HG03196 (cell line): Measurements from ENCODE around the gene NTN5.
"Not testable (repeated sequence)": the region's sequence is repeated elsewhere in the genome, so short reads cannot be mapped to it uniquely, and the experiment has no call there.

Source experiments
- ATAC-seq: cut with Tn5 transposase; IDR thresholded peaks from one replicate; pipeline ENCODE4 v1.9.1; 2021; ENCODE audit not compliant: unreplicated experiment

NTN5 gene

GRCh38 chr19:48669903-48670668, 2.7 kb downstream of the NTN5 start:
- no peak for ATAC-seq

GRCh38 chr19:48668761-48669160, 4.1 kb downstream of the NTN5 start:
- no peak for ATAC-seq

GRCh38 chr19:48668332-48668731, 4.5 kb downstream of the NTN5 start:
- ATAC-seq = no peak

- ATAC-seq = no peak
Measured at GRCh38 chr19:48665786-48666185, 7.0 kb downstream of the NTN5 start.

GRCh38 chr19:48664476-48664875, 8.3 kb downstream of the NTN5 start:
- no peak for ATAC-seq

- ATAC-seq = no peak
Measured at GRCh38 chr19:48663667-48664066, 9.2 kb downstream of the NTN5 start.

GRCh38 chr19:48661711-48662090, 11.1 kb downstream of the NTN5 start:
- ATAC-seq = no peak

GRCh38 chr19:48660852-48661710, 11.7 kb downstream of the NTN5 start:
- ATAC-seq = peak; percentile 72

- no peak for ATAC-seq
Measured at GRCh38 chr19:48659768-48660167, 13.0 kb downstream of the NTN5 start.

GRCh38 chr19:48658483-48658882, 14.3 kb downstream of the NTN5 start:
- no peak for ATAC-seq

GRCh38 chr19:48657828-48658227, 15.0 kb downstream of the NTN5 start:
- ATAC-seq = not testable (repeated sequence)

GRCh38 chr19:48656840-48657474, 15.9 kb downstream of the NTN5 start:
- ATAC-seq = no peak

GRCh38 chr19:48654299-48655059, 18.3 kb downstream of the NTN5 start:
- no peak for ATAC-seq

- ATAC-seq = no peak
Measured at GRCh38 chr19:48651683-48652048, 21.2 kb downstream of the NTN5 start.

- no peak for ATAC-seq
Measured at GRCh38 chr19:48650974-48651682, 21.7 kb downstream of the NTN5 start.

GRCh38 chr19:48648134-48648533, 24.7 kb downstream of the NTN5 start:
- no peak for ATAC-seq

- ATAC-seq = no peak
Measured at GRCh38 chr19:48646722-48647216, 26.0 kb downstream of the NTN5 start.

- ATAC-seq = peak; percentile 66
Measured at GRCh38 chr19:48646001-48646721, 26.7 kb downstream of the NTN5 start, which contains the start of gene CA11. CA11 (minus strand) TSS chr19:48646187; CDS start chr19:48645632, 555 bp downstream.

- no peak for ATAC-seq
Measured at GRCh38 chr19:48645620-48646000, 27.2 kb downstream of the NTN5 start.
